ENCODE measurements around the gene CPVL.

The CPVL gene

GRCh38 chr7:29170781-29171180, 24.4 kb upstream of the CPVL start:
- no peak for TF ChIP-seq CTCF (IDR thresholded peaks at IDR 0.05; ENCODE audit: low read depth, low read length)
- no peak overlapping the region for H3K4me3 ChIP-seq (ENCODE audit: low read depth, low read length)

GRCh38 chr7:29167721-29168120, 21.4 kb upstream of the CPVL start:
- H3K4me3 ChIP-seq (ENCODE audit: low read depth, low read length): no peak overlapping the region
- TF ChIP-seq CTCF (IDR thresholded peaks at IDR 0.05; ENCODE audit: low read depth, low read length): no peak

- no peak overlapping the region for H3K4me3 ChIP-seq (ENCODE audit: low read depth, low read length)
- TF ChIP-seq CTCF (IDR thresholded peaks at IDR 0.05; ENCODE audit: low read depth, low read length): no peak
Measured at GRCh38 chr7:29163854-29164253, 17.5 kb upstream of the CPVL start.

- no peak for TF ChIP-seq CTCF (IDR thresholded peaks at IDR 0.05; ENCODE audit: low read depth, low read length)
- no peak overlapping the region for H3K4me3 ChIP-seq (ENCODE audit: low read depth, low read length)
Measured at GRCh38 chr7:29162577-29162976, 16.2 kb upstream of the CPVL start.

GRCh38 chr7:29161231-29161630, 14.9 kb upstream of the CPVL start:
- no peak overlapping the region for H3K4me3 ChIP-seq (ENCODE audit: low read depth, low read length)
- TF ChIP-seq CTCF (IDR thresholded peaks at IDR 0.05; ENCODE audit: low read depth, low read length): no peak

GRCh38 chr7:29160080-29160479, 13.7 kb upstream of the CPVL start:
- TF ChIP-seq CTCF (IDR thresholded peaks at IDR 0.05; ENCODE audit: low read depth, low read length): no peak
- no peak overlapping the region for H3K4me3 ChIP-seq (ENCODE audit: low read depth, low read length)

GRCh38 chr7:29158795-29159423, 12.6 kb upstream of the CPVL start:
- H3K4me3 ChIP-seq (ENCODE audit: low read depth, low read length): no peak overlapping the region
- no peak for TF ChIP-seq CTCF (IDR thresholded peaks at IDR 0.05; ENCODE audit: low read depth, low read length)
